22Rv1 (cell line): ENCODE data around the gene IRF1.

ENCODE experiments used
- H3K27ac ChIP-seq: fragments of 450-650 bp; 2 replicates; pipeline ENCODE4 v1.5.1; 2017
- ZFX ChIP-seq: fragments of 450-650 bp; IDR thresholded peaks from 2 replicates; pipeline ENCODE4 v1.6.1; 2017; ENCODE audit warnings: antibody characterized with exemption, borderline replicate concordance
- TF ChIP-seq, protein P1 (sequence below): fragments of 450-650 bp; IDR thresholded peaks from 2 replicates; pipeline ENCODE4 v1.5.1; 2017; ENCODE audit warnings: mild to moderate bottlenecking

The IRF1 gene

DNA sequence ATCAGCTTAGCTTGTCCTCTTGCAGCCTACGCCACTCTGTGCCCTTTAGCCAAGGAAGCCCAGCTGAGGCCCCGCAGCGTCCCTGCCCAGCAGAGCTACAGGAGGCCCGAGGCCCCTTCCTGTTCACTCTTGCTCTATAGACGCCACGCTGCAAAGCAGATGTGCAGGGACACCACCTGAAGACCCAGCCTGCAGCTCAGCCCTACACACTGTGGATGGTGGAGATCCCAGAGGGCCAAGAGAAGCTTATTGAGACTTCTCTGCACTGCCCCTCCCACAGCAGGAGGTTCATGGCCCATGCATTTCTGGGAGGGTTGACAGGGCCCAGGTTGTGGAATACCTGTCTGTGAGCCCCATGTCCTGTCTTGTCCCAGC lies 33.6 kb downstream of the IRF1 start:
- TF ChIP-seq, protein P1, sequence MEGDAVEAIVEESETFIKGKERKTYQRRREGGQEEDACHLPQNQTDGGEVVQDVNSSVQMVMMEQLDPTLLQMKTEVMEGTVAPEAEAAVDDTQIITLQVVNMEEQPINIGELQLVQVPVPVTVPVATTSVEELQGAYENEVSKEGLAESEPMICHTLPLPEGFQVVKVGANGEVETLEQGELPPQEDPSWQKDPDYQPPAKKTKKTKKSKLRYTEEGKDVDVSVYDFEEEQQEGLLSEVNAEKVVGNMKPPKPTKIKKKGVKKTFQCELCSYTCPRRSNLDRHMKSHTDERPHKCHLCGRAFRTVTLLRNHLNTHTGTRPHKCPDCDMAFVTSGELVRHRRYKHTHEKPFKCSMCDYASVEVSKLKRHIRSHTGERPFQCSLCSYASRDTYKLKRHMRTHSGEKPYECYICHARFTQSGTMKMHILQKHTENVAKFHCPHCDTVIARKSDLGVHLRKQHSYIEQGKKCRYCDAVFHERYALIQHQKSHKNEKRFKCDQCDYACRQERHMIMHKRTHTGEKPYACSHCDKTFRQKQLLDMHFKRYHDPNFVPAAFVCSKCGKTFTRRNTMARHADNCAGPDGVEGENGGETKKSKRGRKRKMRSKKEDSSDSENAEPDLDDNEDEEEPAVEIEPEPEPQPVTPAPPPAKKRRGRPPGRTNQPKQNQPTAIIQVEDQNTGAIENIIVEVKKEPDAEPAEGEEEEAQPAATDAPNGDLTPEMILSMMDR = no peak
- no peak for TF ChIP-seq ZFX
- no peak overlapping the region for H3K27ac ChIP-seq

GRCh38 chr5:132456296-132456986 lies 34.1 kb downstream of the IRF1 start:
- no peak overlapping the region for H3K27ac ChIP-seq
- TF ChIP-seq ZFX = no peak
- TF ChIP-seq, protein P1 = no peak

DNA sequence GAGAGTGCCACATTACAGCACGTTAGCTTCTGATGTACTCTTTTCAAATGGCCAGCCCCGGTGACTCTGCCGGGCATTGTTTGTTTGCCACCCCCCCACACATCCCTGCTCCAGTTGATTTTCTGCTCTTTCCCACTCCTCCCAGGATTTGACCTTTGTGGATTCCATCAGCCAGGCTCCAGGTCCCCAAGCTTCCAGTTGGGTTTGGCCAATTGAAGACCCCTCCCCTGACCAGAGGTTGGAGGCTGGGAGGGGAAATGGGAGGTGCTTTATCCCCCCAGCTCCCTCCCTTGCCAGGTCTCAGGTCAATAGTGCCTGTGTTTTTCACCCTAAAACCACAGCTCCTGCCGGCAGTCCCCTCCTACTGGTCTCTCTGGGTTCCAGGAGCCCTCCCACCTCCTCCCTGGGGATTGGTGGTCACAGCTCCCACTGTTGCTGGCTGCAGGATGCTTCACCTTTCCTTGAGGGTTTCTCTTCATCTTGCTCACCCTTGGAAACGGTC lies 34.9 kb downstream of the IRF1 start:
- no peak overlapping the region for H3K27ac ChIP-seq
- TF ChIP-seq, protein P1 = no peak
- no peak for TF ChIP-seq ZFX

DNA sequence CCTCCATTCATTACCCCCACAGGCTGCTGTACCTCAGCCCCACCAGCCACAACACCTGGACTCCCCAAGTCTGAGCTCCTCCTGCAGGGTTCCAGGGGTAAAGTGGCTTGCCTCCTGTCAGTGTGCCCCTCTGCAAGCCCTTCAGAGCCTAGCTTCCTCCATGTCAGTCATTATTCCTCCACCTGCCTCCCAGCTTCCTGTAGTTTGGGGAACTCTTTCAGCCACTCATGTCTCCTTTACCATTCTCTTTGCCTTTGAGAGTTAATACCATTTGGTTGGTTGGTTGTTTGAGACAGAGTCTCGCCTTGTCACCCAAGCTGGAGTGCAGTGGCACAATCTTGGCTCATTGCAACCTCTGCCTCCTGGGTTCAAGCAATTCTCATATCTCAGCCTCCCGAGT lies 36.2 kb downstream of the IRF1 start:
- TF ChIP-seq, protein P1 = no peak
- no peak for TF ChIP-seq ZFX
- H3K27ac ChIP-seq = no peak overlapping the region

GRCh38 chr5:132451387-132451786 lies 39.2 kb downstream of the IRF1 start:
- TF ChIP-seq, protein P1 = no peak
- H3K27ac ChIP-seq = no peak overlapping the region

DNA sequence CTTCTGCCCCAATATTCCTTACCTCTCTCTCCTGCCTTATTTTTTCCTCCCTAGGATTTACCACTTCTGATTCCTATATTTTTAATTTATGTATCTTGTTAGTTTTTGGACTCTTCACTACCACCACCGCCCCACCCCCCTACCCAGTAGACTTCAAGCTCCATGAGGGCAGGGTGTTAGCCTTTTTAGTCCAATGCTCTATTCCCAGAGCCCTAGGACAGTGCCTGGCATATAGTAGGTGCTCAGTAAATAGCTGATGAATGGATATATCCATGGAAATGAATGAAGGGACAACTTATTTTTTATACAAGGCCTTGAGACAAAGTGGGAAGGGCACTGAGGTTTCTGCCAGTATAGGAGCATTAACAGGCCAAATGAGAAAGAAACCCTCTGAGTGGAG lies 41.5 kb downstream of the IRF1 start:
- H3K27ac ChIP-seq = no peak overlapping the region
- TF ChIP-seq ZFX = no peak
- TF ChIP-seq, protein P1 = no peak

DNA sequence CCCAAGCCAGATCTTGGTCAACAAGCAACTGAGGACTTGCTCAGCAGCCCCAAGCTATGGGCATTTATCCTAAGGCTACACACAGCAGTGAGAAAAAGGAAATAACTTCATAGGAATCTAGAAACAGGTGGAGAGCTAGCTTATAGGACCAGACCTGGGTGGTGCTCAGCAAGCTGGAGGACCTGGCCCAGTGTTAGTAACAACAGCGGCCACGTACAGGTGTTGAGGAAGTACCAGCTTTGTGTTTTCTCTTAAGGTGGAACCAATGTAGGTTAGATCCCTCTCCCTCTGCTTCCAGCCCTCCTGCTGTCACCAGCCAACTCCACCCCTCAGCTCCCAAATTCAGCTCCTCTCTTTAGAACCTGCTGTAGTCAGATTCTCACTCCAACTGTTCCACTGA lies 43.4 kb downstream of the IRF1 start:
- TF ChIP-seq, protein P1 = no peak
- TF ChIP-seq ZFX = no peak
- no peak overlapping the region for H3K27ac ChIP-seq
